ENCODE data around the gene CLDN11. TPM values are rescaled to one million over a fixed set of nuclear protein-coding genes. Genes with fewer than 3 reads are reported as not detected.

Gene CLDN11
- polyA plus RNA-seq, 4 donors: 212 to 267 (median 222) TPM

GRCh38 chr3:170425491-170426239 lies 7.0 kb downstream of the CLDN11 start:
- no peak for DNase-seq (ENCODE audit: low read depth in 4 of 4, low spot score in 3 of 4)

GRCh38 chr3:170426240-170426797 lies 7.7 kb downstream of the CLDN11 start:
- no peak for DNase-seq (ENCODE audit: low read depth in 4 of 4, low spot score in 3 of 4)

GRCh38 chr3:170428095-170428494 lies 9.4 kb downstream of the CLDN11 start:
- no peak for DNase-seq (ENCODE audit: low read depth in 4 of 4, low spot score in 3 of 4)

GRCh38 chr3:170429050-170429449 lies 10.4 kb downstream of the CLDN11 start:
- DNase-seq (ENCODE audit: low read depth in 4 of 4, low spot score in 3 of 4): no peak

GRCh38 chr3:170431054-170431453 lies 12.4 kb downstream of the CLDN11 start:
- no peak for DNase-seq (ENCODE audit: low read depth in 4 of 4, low spot score in 3 of 4)

- DNase-seq (ENCODE audit: low read depth in 4 of 4, low spot score in 3 of 4): no peak
Measured at GRCh38 chr3:170432416-170432815, 13.7 kb downstream of the CLDN11 start.

GRCh38 chr3:170436697-170437096 lies 18.0 kb downstream of the CLDN11 start:
- DNase-seq (ENCODE audit: low read depth in 4 of 4, low spot score in 3 of 4): no peak

GRCh38 chr3:170437176-170437575 lies 18.5 kb downstream of the CLDN11 start:
- DNase-seq (ENCODE audit: low read depth in 4 of 4, low spot score in 3 of 4): no peak

- no peak for DNase-seq (ENCODE audit: low read depth in 4 of 4, low spot score in 3 of 4)
Measured at GRCh38 chr3:170437696-170438407, 19.2 kb downstream of the CLDN11 start.

GRCh38 chr3:170438836-170439235 lies 20.2 kb downstream of the CLDN11 start:
- no peak for DNase-seq (ENCODE audit: low read depth in 4 of 4, low spot score in 3 of 4)

- DNase-seq (ENCODE audit: low read depth in 4 of 4, low spot score in 3 of 4): no peak
Measured at GRCh38 chr3:170440344-170440743, 21.7 kb downstream of the CLDN11 start.

GRCh38 chr3:170441412-170441811 lies 22.7 kb downstream of the CLDN11 start:
- no peak for DNase-seq (ENCODE audit: low read depth in 4 of 4, low spot score in 3 of 4)

GRCh38 chr3:170442947-170443346 lies 24.3 kb downstream of the CLDN11 start:
- DNase-seq (ENCODE audit: low read depth in 4 of 4, low spot score in 3 of 4): no peak

GRCh38 chr3:170443457-170443856 lies 24.8 kb downstream of the CLDN11 start:
- DNase-seq (ENCODE audit: low read depth in 4 of 4, low spot score in 3 of 4): no peak

- no peak for DNase-seq (ENCODE audit: low read depth in 4 of 4, low spot score in 3 of 4)
Measured at GRCh38 chr3:170448584-170448983, 29.9 kb downstream of the CLDN11 start.

GRCh38 chr3:170450039-170450438 lies 31.4 kb downstream of the CLDN11 start:
- DNase-seq (ENCODE audit: low read depth in 4 of 4, low spot score in 3 of 4): no peak

GRCh38 chr3:170454509-170454908 lies 35.8 kb downstream of the CLDN11 start:
- DNase-seq (ENCODE audit: low read depth in 4 of 4, low spot score in 3 of 4): no peak

GRCh38 chr3:170458285-170458684 lies 39.6 kb downstream of the CLDN11 start:
- no peak for DNase-seq (ENCODE audit: low read depth in 4 of 4, low spot score in 3 of 4)

GRCh38 chr3:170463011-170463410 lies 44.3 kb downstream of the CLDN11 start:
- no peak for DNase-seq (ENCODE audit: low read depth in 4 of 4, low spot score in 3 of 4)

GRCh38 chr3:170465955-170466354 lies 47.3 kb downstream of the CLDN11 start:
- DNase-seq (ENCODE audit: low read depth in 4 of 4, low spot score in 3 of 4): no peak

- no peak for DNase-seq (ENCODE audit: low read depth in 4 of 4, low spot score in 3 of 4)
Measured at GRCh38 chr3:170467007-170467406, 48.3 kb downstream of the CLDN11 start.

All from right renal pelvis (tissue), 4 donors.